ENCODE measurements around the gene TSPAN13.
A peak's percentile ranks its signal among the peaks of the same experiment; 100 is the strongest.

Gene TSPAN13

DNA sequence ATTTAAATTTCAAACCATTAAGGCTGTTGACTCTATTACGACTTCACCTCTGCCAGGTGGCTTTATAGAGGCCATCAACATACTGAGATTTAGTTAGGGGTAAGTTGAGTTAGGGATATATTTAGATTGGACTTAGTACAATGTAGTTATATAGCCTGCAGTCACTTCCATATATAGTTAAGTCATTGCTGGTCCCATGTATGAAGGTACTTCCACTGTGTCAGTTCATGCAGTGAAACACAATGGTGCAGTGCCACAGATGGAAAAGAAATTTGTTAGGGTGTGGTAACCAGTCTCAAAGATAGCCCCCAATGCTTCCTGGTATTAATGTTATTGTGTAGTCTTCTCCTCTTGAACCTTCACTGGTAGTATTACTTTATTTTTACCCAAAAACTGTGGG is 12.6 kb upstream of the TSPAN13 start:
- Histone ChIP-seq H3K36me3 (replicated peaks) (no peaks in the 10 kb centered on the region), H3K27me3 (replicated peaks) (no peaks in the 10 kb centered on the region), H3K27ac (peak overlapping the region; percentile 53), H3K4me3 (ENCODE audit: low read depth, low read length) (no peak overlapping the region)
- no peak for DNase-seq
- TF ChIP-seq, protein P1, sequence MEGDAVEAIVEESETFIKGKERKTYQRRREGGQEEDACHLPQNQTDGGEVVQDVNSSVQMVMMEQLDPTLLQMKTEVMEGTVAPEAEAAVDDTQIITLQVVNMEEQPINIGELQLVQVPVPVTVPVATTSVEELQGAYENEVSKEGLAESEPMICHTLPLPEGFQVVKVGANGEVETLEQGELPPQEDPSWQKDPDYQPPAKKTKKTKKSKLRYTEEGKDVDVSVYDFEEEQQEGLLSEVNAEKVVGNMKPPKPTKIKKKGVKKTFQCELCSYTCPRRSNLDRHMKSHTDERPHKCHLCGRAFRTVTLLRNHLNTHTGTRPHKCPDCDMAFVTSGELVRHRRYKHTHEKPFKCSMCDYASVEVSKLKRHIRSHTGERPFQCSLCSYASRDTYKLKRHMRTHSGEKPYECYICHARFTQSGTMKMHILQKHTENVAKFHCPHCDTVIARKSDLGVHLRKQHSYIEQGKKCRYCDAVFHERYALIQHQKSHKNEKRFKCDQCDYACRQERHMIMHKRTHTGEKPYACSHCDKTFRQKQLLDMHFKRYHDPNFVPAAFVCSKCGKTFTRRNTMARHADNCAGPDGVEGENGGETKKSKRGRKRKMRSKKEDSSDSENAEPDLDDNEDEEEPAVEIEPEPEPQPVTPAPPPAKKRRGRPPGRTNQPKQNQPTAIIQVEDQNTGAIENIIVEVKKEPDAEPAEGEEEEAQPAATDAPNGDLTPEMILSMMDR (IDR thresholded peaks at IDR 0.05; ENCODE audit: low read depth, low read length, missing control alignments), result no peak
- in situ Hi-C loops (cut with HindIII; ENCODE audit: low pct_ligation_motif_present, low sequenced_read_pairs), result no loop called here

DNA sequence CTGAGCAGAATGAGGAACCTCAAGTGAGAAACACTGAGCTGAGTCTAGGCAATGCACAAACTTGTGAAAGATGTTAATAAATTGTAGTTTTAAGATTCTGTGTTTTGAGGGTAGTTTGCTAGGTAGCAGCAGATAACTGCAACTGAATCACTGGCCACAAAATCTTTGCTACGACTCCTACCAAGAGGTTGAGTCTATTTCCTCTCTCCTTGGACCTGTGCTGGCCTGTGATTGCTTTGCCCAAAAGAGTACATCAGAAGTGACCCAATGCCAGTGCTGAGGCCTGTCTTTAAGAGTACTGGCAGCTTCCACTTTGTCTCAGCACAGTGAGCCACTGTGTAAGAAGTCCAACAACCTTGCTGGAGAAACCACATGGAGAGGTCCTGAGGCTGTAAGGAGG is 11.9 kb upstream of the TSPAN13 start:
- TF ChIP-seq, protein P1 (IDR thresholded peaks at IDR 0.05; ENCODE audit: low read depth, low read length, missing control alignments), result no peak
- DNase-seq, result no peak
- H3K4me3 ChIP-seq (ENCODE audit: low read depth, low read length), result no peak overlapping the region
- H3K27ac ChIP-seq, result no peak overlapping the region
- H3K27me3 ChIP-seq (replicated peaks), result no peaks in the 10 kb centered on the region
- in situ Hi-C loops (cut with HindIII; ENCODE audit: low pct_ligation_motif_present, low sequenced_read_pairs), result no loop called here
- H3K36me3 ChIP-seq (replicated peaks), result no peaks in the 10 kb centered on the region

DNA sequence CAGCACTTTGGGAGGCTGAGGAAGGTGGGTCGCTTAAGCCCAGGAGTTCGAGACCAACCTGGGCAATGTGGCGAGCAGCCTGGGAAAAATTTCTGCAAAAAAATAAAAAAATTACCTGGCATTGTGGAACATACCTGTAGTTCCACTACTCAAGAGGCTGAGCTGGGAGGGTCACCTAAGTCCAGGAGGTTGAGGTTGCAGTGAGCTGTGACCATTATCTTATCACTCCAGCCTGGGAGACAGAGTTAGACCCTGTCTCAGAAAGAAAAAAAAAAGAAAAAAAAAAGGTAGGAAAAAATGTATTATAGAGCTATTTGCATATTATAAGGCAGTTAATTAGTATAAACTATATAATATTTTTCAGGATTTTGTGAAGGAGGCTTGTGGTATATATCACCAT is 11.0 kb upstream of the TSPAN13 start:
- TF ChIP-seq, protein P1 (IDR thresholded peaks at IDR 0.05; ENCODE audit: low read depth, low read length, missing control alignments), result no peak
- Histone ChIP-seq H3K27ac (no peak overlapping the region), H3K27me3 (replicated peaks) (no peaks in the 10 kb centered on the region), H3K36me3 (replicated peaks) (no peaks in the 10 kb centered on the region), H3K4me3 (ENCODE audit: low read depth, low read length) (no peak overlapping the region)
- no peak for DNase-seq
- in situ Hi-C loops (cut with HindIII; ENCODE audit: low pct_ligation_motif_present, low sequenced_read_pairs), result no loop called here

DNA sequence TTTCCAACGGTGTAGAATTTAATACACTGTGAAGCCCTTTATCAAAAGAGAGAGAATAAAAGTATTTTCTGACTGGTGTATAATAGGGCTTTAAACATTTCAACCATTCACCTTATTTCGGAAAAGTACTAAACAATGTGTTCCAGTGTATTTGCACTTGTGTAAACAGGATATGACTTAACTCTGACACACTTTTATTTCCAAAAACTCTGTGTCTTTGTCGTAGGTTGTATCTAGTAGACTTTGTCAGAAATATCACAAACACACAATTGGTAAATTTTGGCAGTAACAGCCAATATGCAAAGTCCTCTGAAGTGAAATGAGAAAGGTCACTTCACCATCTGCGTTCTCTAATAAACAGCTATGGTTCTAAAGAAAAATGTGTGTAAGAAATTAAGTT is 10.3 kb upstream of the TSPAN13 start:
- TF ChIP-seq, protein P1 (IDR thresholded peaks at IDR 0.05; ENCODE audit: low read depth, low read length, missing control alignments), result no peak
- Histone ChIP-seq H3K27ac (no peak overlapping the region), H3K27me3 (replicated peaks) (no peaks in the 10 kb centered on the region), H3K36me3 (replicated peaks) (no peaks in the 10 kb centered on the region), H3K4me3 (ENCODE audit: low read depth, low read length) (no peak overlapping the region)
- in situ Hi-C loops (cut with HindIII; ENCODE audit: low pct_ligation_motif_present, low sequenced_read_pairs), result no loop called here
- no peak for DNase-seq

DNA sequence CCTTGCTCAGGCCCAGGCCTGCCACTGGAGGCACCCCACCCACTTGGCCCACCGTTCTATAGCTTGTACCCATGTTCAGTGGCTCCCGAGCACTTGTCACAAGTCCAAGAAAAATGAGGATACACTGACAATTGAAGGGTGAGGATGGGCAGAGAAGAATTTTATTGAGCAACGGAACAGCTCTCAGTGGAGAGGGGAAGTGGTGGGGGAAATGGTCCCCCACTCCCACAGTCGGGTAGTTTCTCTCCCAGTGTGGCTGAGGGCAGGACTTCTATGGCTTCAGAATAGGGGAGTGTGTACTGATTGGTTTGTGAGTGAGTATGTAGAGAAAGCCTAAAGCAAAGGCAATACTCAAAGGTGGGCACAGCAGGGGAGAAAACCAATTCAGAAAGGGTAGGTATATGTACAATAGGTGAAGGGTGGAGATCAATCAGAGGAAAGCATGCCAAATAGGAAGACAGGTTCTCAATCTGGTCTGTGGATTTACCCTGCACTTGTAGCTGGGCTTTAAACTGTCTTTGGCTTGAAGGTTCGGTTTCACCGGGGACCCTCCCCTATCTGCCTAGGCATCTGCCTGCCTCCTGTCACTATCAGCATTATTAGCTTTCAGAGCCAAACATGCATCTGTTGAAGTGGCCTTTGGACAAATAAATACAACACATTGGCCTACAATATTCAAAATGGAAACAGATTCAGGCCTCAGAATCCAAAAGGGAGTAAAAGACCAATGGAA is 8.9 kb upstream of the TSPAN13 start:
- Histone ChIP-seq H3K27ac (no peak overlapping the region), H3K4me3 (ENCODE audit: low read depth, low read length) (no peak overlapping the region), H3K27me3 (replicated peaks) (no peaks in the 10 kb centered on the region), H3K36me3 (replicated peaks) (no peaks in the 10 kb centered on the region)
- no peak for DNase-seq
- in situ Hi-C loops (cut with HindIII; ENCODE audit: low pct_ligation_motif_present, low sequenced_read_pairs), result no loop called here
- TF ChIP-seq, protein P1 (IDR thresholded peaks at IDR 0.05; ENCODE audit: low read depth, low read length, missing control alignments), result no peak

DNA sequence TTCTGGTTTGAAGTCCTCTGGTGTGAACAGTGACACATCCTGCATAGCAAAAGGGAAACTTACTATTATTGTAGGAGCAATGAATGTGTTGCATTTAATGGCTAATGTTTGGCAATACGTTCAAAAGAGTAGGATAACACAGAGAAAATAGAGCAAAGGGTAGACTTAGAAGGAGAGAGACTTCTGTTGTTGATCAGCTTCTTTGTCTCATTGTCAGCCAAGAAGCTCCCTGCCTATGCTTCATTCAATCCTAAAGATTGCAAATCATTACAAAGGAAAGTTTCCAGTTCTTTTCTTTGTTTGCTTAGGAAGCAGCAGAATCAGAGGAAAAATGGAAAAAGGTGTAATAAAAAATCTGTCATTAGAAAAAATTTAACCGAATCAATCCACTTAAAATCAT is 7.9 kb upstream of the TSPAN13 start:
- in situ Hi-C loops (cut with HindIII; ENCODE audit: low pct_ligation_motif_present, low sequenced_read_pairs), result no loop called here
- no peak overlapping the region for H3K27ac ChIP-seq
- no peak for DNase-seq
- H3K27me3 ChIP-seq (replicated peaks), result no peaks in the 10 kb centered on the region
- no peaks in the 10 kb centered on the region for H3K36me3 ChIP-seq (replicated peaks)
- no peak overlapping the region for H3K4me3 ChIP-seq (ENCODE audit: low read depth, low read length)
- TF ChIP-seq, protein P1 (IDR thresholded peaks at IDR 0.05; ENCODE audit: low read depth, low read length, missing control alignments), result no peak

Measured in brain microvascular endothelial cell (primary cell).